Measurements from ENCODE around the gene MARCOL.

GRCh38 chr5:148261221-148261620 lies 22.9 kb downstream of the MARCOL start:
- no peak for TF ChIP-seq CTCF (IDR thresholded peaks at IDR 0.05)
- TF ChIP-seq POLR2A (IDR thresholded peaks at IDR 0.05): no peak
- no peak for TF ChIP-seq POLR2AphosphoS5 (IDR thresholded peaks at IDR 0.05; ENCODE audit: insufficient read depth in 1 of 2, low read depth in 1 of 2)
